Caki2 (cell line): ENCODE measurements around the gene LHFPL3. TPM values are rescaled to one million over a fixed set of nuclear protein-coding genes. Genes with fewer than 3 reads are reported as not detected.

Source experiments
- DNase-seq: peaks from one replicate; pipeline ENCODE4 v3.0.0-alpha.2; 2015; ENCODE audit warnings: low read depth
- in situ Hi-C: cut with HindIII; loops from 2 replicates; pipeline ENCODE4 v1.10.0; 2016; ENCODE audit warnings: low sequenced_read_pairs, low pct_unique_long_range_greater_than_20kb, mixed read lengths
- total RNA-seq: library from RNA; depleted of rRNA; stranded (reverse); fragments of >200 nt; shearing (Covaris generic); gene quantifications from 2 replicates; pipeline ENCODE4 v1.2.3, GENCODE V29; 2014; ENCODE audit warnings: low replicate concordance

LHFPL3 gene
- total RNA-seq, 1 experiment from 2014 or later, result not detected

DNA sequence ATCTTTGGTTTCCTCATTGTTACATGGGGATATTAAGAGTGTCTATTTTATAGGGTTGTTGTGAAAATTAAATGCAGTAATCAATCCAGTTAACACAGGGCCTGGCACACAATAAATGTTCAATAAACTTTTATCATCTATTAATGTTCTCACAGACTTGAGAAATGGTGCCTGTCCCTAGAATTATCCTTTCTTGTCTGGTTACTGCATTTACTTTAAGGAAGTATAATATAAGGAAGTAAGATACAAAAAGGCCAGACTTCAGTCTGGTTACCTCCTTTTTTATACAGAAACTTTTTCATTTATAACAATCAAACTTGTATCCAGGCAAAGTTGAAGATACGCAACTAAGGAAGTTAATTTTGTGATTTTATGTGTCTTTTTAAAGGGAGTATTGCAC is 117.0 kb downstream of the LHFPL3 start:
- DNase-seq, result no peak
- in situ Hi-C loops, result no loop called here

DNA sequence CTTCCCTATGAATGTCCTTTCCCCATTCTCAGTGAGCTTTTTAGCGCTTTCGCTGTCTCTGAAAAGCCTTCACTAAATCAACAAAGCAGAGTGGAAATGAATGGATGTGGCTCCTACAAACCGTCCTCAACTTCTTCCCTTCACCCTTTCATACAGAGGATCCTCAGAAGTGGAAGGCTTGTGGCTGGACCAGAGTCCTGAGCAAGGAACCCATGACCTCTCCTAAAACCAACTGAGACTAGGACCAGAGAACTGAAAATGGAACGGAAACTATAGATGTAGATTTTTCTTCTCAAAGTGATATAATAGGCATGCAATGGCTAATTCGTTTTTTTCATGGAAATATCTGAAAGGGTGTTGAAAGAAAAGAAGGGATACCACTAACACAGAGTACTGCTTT is 122.5 kb downstream of the LHFPL3 start:
- DNase-seq, result no peak
- in situ Hi-C loops, result no loop called here

DNA sequence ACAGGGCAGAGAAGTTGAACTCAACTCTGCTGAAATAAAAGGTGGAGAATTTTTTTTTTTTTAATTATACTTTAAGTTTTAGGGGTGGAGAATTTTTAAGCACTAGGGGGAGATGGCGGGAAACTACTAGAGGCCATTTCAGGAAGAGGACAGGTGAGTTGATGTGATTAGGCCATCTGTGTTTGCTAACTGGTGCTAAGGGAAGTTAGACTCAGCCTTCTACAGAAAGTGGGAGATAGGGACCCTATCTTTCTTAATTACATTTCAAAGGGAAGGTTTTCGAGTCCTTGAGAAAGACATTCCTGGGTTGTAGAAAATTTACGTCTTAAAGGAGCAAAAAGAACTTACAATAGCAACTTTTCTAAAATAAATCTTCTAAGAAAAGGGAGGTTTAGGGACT is 124.8 kb downstream of the LHFPL3 start:
- in situ Hi-C loops, result no loop called here
- DNase-seq, result no peak

GRCh38 chr7:104458875-104459274 is 130.5 kb downstream of the LHFPL3 start:
- in situ Hi-C loops, result no loop called here
- no peak for DNase-seq

DNA sequence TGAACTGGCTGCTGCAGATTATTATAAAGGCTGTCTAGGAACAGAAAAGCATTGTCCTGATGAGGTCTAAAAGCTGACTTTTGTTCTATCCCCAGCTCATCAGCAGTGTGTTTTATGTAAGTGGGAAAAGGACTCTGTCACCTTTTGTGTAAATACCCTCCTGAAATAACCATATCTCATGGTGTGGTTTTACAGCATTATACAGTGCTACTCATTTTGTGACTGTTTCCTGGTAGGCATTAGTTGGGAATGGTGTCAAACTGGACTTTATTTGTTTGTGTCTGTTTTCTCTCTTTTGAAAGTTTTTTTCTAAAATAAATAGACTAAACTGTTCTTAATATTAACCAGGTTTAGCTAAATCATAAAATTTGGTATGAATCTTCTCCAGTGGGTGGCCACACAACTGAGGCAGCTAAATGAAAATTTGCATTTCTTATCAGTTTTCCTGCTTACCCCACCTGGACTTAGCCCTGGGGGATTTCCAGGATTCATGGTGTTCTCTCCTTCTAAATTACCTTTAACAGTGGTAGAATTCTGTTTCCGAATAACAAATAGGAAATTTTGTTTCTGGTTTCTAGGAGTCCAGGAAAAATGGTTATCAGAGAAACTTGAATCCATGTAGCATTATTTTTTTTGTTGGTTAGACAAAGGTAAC is 140.9 kb downstream of the LHFPL3 start:
- DNase-seq, result no peak
- in situ Hi-C loops, result no loop called here

GRCh38 chr7:104480529-104480928 is 152.1 kb downstream of the LHFPL3 start:
- DNase-seq, result no peak
- in situ Hi-C loops, result no loop called here

- in situ Hi-C loops, result no loop called here
- DNase-seq, result no peak
These were observed 154.1 kb downstream of the LHFPL3 start for GRCh38 chr7:104482362-104483037.

GRCh38 chr7:104486931-104487330 is 158.5 kb downstream of the LHFPL3 start:
- in situ Hi-C loops, result no loop called here
- no peak for DNase-seq

- no peak for DNase-seq
- in situ Hi-C loops, result no loop called here
These were observed 159.2 kb downstream of the LHFPL3 start for GRCh38 chr7:104487642-104488041.

DNA sequence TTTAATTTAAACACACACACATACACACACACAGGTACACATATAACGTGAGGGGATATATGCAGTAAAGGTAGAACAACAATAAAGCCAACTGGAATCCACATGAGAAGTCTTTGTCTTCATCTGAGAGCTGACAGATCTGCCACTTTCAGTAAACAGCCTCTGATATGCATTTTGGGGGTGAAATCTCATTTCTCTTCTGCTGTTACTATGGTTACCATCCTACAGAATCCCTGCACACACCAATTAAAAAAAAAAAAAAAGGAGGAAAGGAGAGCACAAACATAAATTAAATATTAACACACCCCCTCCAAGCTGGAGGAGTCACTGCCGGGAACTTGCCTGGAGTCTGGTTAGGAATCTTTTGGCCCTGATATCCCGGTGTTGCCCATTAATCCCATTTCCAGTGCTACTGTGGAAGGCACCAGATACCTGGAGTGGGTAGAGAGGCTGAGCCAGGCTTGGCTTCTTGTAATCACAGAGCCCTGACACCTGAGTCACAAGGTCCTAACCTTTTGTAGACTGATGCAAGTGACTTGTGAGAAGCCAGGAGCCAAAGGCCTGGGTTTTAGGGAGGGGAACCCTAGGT is 169.1 kb downstream of the LHFPL3 start:
- in situ Hi-C loops, result no loop called here

GRCh38 chr7:104499975-104500374 is 171.6 kb downstream of the LHFPL3 start:
- no peak for DNase-seq
- in situ Hi-C loops, result no loop called here

More for the DNA sequence above, 169.1 kb downstream of the LHFPL3 start:
- no peak for DNase-seq

- no peak for DNase-seq
- in situ Hi-C loops, result no loop called here
These were observed 181.5 kb downstream of the LHFPL3 start for GRCh38 chr7:104509874-104510273.

DNA sequence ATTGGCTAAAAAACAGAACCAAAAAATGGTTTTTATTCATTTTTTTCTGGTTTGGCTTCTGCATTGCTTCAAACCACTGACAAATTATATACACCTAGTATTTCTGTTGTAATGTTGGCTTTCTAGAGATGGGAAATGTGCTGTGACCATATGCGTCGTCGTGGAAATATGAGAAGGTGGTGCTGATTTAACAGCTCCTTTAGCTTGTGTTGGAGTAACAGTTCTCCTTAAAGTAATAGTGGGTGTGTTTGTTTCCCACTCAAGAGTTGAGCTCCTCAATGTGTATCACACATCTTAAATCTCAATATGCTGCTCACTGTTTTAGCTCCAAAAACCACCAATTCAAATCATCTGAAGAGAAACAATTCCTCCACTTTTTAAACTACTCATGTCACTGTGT is 196.4 kb downstream of the LHFPL3 start:
- in situ Hi-C loops, result no loop called here

DNA sequence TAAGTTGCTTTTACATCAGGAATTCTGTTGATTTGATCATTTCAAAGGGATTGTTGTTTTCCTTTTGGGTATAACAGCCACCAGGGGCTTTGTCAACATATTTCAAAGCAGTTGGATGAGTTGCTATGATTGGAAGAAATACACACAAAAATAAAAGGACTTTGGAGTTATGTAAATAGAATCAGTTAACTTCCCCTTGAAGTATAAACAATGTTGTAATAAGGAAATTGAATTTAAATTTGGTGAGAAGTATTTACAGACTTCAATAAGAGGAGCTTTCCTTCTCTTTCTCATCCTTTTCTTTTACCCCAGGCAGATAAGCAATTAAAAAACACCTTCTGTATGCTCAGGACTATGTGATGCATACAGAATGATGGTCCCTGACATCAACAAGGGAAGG is 199.7 kb downstream of the LHFPL3 start:
- DNase-seq, result no peak
- in situ Hi-C loops, result no loop called here

More for the DNA sequence above, 196.4 kb downstream of the LHFPL3 start:
- no peak for DNase-seq

DNA sequence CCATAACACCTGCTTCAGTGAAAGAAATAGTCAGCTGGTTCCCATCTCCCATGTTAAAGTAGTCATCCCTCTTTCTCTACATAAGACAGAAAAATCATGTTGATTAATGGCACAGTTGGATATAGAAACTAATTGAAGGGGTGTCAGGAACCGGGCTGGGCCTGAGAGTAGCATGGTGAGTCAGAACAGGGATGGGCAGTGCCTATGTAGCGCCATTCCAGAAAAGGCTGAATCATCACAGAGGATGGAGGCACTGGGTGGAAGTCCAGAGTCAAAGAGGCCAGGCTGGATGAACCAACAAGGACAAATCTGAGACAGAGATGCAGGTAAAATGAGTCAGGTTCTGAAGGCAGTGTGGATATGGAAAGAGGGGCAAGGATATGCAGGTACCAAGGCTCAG is 201.2 kb downstream of the LHFPL3 start:
- no peak for DNase-seq
- in situ Hi-C loops, result no loop called here

DNA sequence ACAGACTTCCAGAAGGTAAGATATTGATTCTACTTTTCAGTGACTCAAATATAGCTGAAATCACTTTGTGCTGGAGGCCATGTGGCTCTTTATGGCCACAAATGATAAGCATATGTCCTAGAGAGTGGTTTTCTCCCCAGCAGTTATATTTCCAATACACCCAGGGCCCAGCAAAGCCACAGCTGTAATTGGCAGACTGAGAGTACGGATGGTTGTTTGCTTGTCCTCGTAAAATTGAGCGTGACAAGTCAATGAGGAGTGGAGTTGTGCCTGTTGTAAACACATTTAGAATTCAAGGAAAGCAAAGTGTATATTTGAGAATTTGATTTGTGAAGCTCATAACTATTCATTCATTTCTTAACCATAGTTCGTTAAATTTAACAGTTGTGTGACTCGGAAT is 201.8 kb downstream of the LHFPL3 start:
- in situ Hi-C loops, result no loop called here
- DNase-seq, result no peak

- in situ Hi-C loops, result no loop called here
- no peak for DNase-seq
These were observed 205.7 kb downstream of the LHFPL3 start for GRCh38 chr7:104534149-104534548.

DNA sequence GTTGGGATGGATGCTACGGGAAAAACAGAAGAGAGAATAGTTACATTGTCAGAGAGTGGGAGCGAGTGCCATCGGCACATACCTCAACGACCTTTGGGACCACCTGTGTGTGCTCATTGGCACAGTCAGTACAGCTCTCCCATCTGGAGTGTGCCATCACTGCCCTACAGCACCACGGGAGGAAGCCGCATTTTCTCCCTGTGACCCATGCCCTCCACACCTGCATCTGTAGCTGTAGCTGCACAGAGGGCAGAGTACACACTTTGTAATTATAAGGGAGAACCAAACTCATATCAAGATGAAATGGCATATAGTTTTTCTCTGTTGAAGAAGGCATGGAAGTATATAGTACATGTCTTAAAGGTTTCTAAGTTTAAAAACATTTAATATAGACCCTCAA is 207.4 kb downstream of the LHFPL3 start:
- in situ Hi-C loops, result no loop called here
- no peak for DNase-seq

DNA sequence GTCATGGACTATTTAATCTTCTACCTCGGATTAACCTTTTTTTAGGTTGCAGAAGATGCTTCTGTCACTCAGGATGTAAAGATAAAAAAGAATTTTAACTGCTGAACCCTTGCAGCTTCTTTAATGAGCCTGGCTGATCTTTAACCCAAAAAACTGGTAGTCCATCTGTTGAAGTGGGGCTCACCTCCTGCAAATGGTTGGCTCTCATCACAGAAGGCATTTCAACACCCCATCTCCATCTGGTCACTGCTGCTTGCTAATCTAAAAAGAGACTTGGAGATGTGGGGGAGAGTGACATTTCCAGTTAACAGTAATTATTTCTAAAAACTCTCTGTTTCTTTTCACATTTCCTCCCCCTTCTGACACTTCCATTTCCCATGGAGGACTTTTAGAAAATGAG is 208.6 kb downstream of the LHFPL3 start:
- DNase-seq, result no peak
- in situ Hi-C loops, result no loop called here

DNA sequence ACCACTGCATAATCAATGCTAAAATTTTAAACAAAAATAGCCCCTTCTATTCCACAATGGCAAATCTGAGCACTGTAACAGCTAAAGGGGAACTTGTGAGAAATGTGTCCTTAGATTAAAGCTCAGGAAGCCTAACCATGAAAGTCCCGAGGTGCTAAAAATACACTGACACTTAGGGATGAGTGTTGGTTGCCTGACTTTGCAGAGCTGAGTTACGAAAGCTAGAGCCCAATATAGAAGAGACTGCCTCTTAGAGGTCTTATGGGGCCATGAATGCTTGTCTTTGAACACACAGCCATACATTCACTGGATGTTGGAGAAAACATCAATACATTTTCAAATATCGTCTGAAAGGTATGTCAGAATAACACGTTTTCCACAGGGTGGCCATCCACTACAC is 209.7 kb downstream of the LHFPL3 start:
- no peak for DNase-seq
- in situ Hi-C loops, result no loop called here
